Neural progenitor cell (in vitro differentiated cells): ENCODE results near the gene KRT80. TPM values are rescaled to one million over a fixed set of nuclear protein-coding genes. Genes with fewer than 3 reads are reported as not detected.
A peak's percentile ranks its signal among the peaks of the same experiment; 100 is the strongest.

Source experiments
- DNase-seq: peaks from one replicate; pipeline ENCODE4 v3.0.0-alpha.2; 2016; ENCODE audit warnings: low spot score
- H2AFZ ChIP-seq: fragments of 200-600 bp; sonication (generic); replicated peaks from 2 replicates; pipeline ENCODE4 v1.6.1; 2016; ENCODE audit warnings: antibody characterized with exemption
- H3F3A ChIP-seq: fragments of 200-600 bp; sonication (generic); 2 replicates; pipeline ENCODE4 v1.6.1; 2016; ENCODE audit warnings: antibody characterized with exemption, low read depth
- H3K27ac ChIP-seq: fragments of 200-600 bp; sonication (generic); 2 replicates; pipeline ENCODE4 v1.5.1; 2016; ENCODE audit warnings: mild to moderate bottlenecking
- H3K27me3 ChIP-seq: fragments of 200-600 bp; sonication (generic); 2 replicates; pipeline ENCODE4 v1.6.1; 2016; ENCODE audit warnings: mild to moderate bottlenecking, moderate library complexity
- H3K36me3 ChIP-seq: fragments of 200-600 bp; sonication (generic); 2 replicates; pipeline ENCODE4 v1.5.1; 2016
- H3K4me1 ChIP-seq: fragments of 200-600 bp; sonication (generic); 2 replicates; pipeline ENCODE4 v1.6.1; 2016; ENCODE audit warnings: mixed run types
- H3K4me2 ChIP-seq: fragments of 200-600 bp; sonication (generic); 2 replicates; pipeline ENCODE4 v1.6.1; 2016
- H3K4me3 ChIP-seq: fragments of 200-600 bp; sonication (generic); 2 replicates; pipeline ENCODE4 v1.5.1; 2016
- H3K79me2 ChIP-seq: fragments of 200-600 bp; sonication (generic); 2 replicates; pipeline ENCODE4 v1.6.1; 2016; ENCODE audit warnings: low read depth
- H3K9ac ChIP-seq: fragments of 200-600 bp; sonication (generic); 2 replicates; pipeline ENCODE4 v1.6.1; 2016
- H3K9me3 ChIP-seq: fragments of 200-600 bp; sonication (generic); 2 replicates; pipeline ENCODE4 v1.5.1; 2016; ENCODE audit warnings: low read depth
- H4K20me1 ChIP-seq: fragments of 200-600 bp; sonication (generic); 2 replicates; pipeline ENCODE4 v1.6.1; 2016; ENCODE audit warnings: low read depth
- H3K27ac Mint-ChIP-seq: 3 replicates; pipeline ENCODE4 v1.8.0; 2021; ENCODE audit warnings: mixed read lengths
- H3K27me3 Mint-ChIP-seq: 2 replicates; pipeline ENCODE4 v1.8.0; 2022; ENCODE audit warnings: low read depth, mild to moderate bottlenecking, inconsistent platforms, moderate library complexity, mixed read lengths; ENCODE audit not compliant: insufficient read depth
- H3K36me3 Mint-ChIP-seq: 3 replicates; pipeline ENCODE4 v1.8.0; 2021; ENCODE audit warnings: mixed read lengths
- H3K4me1 Mint-ChIP-seq: 3 replicates; pipeline ENCODE4 v1.8.0; 2021; ENCODE audit warnings: mixed read lengths
- H3K4me3 Mint-ChIP-seq: 3 replicates; pipeline ENCODE4 v1.8.0; 2021; ENCODE audit warnings: mild to moderate bottlenecking, moderate library complexity, mixed read lengths
- H3K9me3 Mint-ChIP-seq: 3 replicates; pipeline ENCODE4 v1.8.0; 2020; ENCODE audit warnings: mixed read lengths
- CTCF ChIP-seq: fragments of 200-600 bp; sonication (generic); IDR thresholded peaks from 2 replicates; pipeline ENCODE4 v1.5.1; 2017; ENCODE audit warnings: antibody characterized with exemption, mild to moderate bottlenecking
- EZH2 ChIP-seq: fragments of 200-600 bp; sonication (generic); IDR thresholded peaks from 2 replicates; pipeline ENCODE4 v1.6.1; 2017; ENCODE audit warnings: antibody characterized with exemption, mild to moderate bottlenecking, moderate library complexity
- EZH2phosphoT487 ChIP-seq: fragments of 200-600 bp; sonication (generic); IDR thresholded peaks from 2 replicates; pipeline ENCODE4 v1.6.1; 2017; ENCODE audit warnings: antibody characterized with exemption
- total RNA-seq: library from RNA; depleted of rRNA; stranded (reverse); fragments of >200 nt; gene quantifications from 2 replicates; pipeline ENCODE4 v1.2.3, GENCODE V29; 2015; ENCODE audit warnings: low replicate concordance

The KRT80 gene
- total RNA-seq, 1 donor from 2014 or later, result not detected

DNA sequence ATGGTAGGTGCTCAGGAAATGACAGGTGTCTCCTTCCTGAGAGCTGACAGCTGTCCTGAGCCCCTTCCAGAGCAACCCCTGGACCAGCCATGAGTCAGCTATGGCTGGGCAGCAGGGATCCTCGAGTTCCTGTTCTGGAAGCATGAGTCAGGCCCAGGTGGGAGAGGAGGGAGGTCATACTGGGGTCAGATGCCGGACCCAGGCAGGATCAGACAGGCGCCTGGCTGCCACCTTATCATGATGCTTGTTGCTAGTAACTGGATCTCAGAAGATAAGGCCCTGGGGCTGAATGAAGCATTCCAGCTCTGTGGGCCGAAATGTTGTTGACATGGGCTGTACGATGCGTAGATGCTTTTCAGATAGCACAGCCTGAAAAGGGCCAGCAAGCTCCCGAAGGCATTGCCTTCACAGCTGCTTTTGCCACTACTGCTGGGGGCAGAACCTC, 23.8 kb upstream of the KRT80 start:
- H3K4me1 ChIP-seq, result no peaks in the 10 kb centered on the region
- Mint-ChIP-seq H3K4me1 (peaks cover 15% of the 10 kb centered on the region), H3K4me3 (no peak overlapping the region), H3K36me3 (no peaks in the 10 kb centered on the region), H3K27me3 (peaks cover 9% of the 10 kb centered on the region), H3K27ac (peak overlapping the region; percentile 74), H3K9me3 (no peaks in the 10 kb centered on the region)
- no peak overlapping the region for H3K4me3 ChIP-seq
- H3K9me3 ChIP-seq, result no peaks in the 10 kb centered on the region
- peaks cover 4% of the 10 kb centered on the region for H3K27me3 ChIP-seq
- no peak overlapping the region for H2AFZ ChIP-seq
- no peak overlapping the region for H3K27ac ChIP-seq
- H3K36me3 ChIP-seq, result no peaks in the 10 kb centered on the region
- H3F3A ChIP-seq, result no peaks in the 10 kb centered on the region
- no peak for DNase-seq
- H3K4me2 ChIP-seq, result no peak overlapping the region
- no peaks in the 10 kb centered on the region for H3K79me2 ChIP-seq
- TF ChIP-seq EZH2phosphoT487 (no peak), EZH2 (no peak), CTCF (no peak)
- no peaks in the 10 kb centered on the region for H4K20me1 ChIP-seq
- H3K9ac ChIP-seq, result no peak overlapping the region

- no peaks in the 10 kb centered on the region for H3K79me2 ChIP-seq
- H3F3A ChIP-seq, result no peaks in the 10 kb centered on the region
- H3K27me3 ChIP-seq, result no peaks in the 10 kb centered on the region
- H3K36me3 Mint-ChIP-seq, result no peaks in the 10 kb centered on the region
- no peak overlapping the region for H3K4me3 ChIP-seq
- no peak overlapping the region for H3K27ac ChIP-seq
- no peak overlapping the region for H3K4me3 Mint-ChIP-seq
- H3K27me3 Mint-ChIP-seq, result peaks cover 7% of the 10 kb centered on the region
- H2AFZ ChIP-seq, result no peak overlapping the region
- H3K27ac Mint-ChIP-seq, result no peak overlapping the region
- peaks cover 15% of the 10 kb centered on the region for H3K4me1 Mint-ChIP-seq
- DNase-seq, result no peak
- H3K9ac ChIP-seq, result no peak overlapping the region
- H4K20me1 ChIP-seq, result no peaks in the 10 kb centered on the region
- TF ChIP-seq CTCF (peak; percentile 15), EZH2 (no peak), EZH2phosphoT487 (no peak)
- no peaks in the 10 kb centered on the region for H3K4me1 ChIP-seq
- H3K9me3 ChIP-seq, result no peaks in the 10 kb centered on the region
- H3K36me3 ChIP-seq, result no peaks in the 10 kb centered on the region
- no peak overlapping the region for H3K4me2 ChIP-seq
- no peaks in the 10 kb centered on the region for H3K9me3 Mint-ChIP-seq
Observed at GRCh38 chr12:52214421-52214802, 22.6 kb upstream of the KRT80 start.

DNA sequence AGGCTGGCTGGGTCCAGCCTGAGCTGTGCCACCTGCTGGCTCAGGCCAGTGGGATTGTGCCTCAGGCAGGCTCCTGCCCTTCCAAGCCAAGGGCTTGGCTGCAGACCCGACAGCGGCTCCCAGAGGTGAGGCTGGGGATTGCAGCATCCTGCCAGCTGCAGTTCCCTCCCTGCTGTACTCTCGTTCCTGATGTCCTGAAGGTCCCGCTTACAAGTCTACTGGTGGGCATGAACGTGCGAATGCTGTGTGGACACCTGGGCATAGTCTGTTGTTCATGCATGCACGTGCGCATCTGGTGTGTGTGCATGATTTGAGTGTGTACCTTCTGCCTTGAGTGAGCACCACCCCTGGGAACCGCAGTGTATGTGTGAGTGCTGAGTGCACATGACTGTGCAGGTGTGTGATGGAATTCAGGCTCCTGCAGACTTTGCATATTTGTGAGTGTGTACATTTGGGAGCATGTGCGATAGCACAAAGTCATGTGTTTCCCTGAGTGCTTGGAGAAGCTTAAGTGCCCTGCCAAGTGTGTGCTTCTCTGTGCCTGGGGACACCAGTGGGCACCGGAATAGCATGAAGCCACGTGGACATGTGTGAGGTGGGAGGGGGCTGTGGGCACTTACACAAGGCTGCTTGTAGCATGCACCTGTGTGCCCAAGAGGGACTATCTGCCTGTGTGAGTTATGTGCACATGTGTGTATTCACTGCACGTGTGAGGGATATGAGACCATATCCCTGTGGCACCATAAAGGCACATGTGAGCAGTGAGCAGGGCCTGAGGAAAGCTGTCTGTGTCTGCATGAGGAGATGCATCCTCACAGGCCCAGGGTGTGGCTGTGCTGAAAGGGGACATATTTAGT, 22.0 kb upstream of the KRT80 start:
- no peak overlapping the region for H2AFZ ChIP-seq

More for the DNA sequence above, 22.0 kb upstream of the KRT80 start:
- Histone ChIP-seq H3K27ac (no peak overlapping the region), H3K9ac (no peak overlapping the region), H3K36me3 (no peaks in the 10 kb centered on the region), H3K9me3 (no peaks in the 10 kb centered on the region), H3K4me3 (no peak overlapping the region), H3K79me2 (no peaks in the 10 kb centered on the region), H3K4me1 (no peaks in the 10 kb centered on the region), H3F3A (no peaks in the 10 kb centered on the region), H3K27me3 (no peaks in the 10 kb centered on the region), H4K20me1 (no peaks in the 10 kb centered on the region), H3K4me2 (no peak overlapping the region)
- peak overlapping the region; percentile 46 for H3K27ac Mint-ChIP-seq
- DNase-seq, result peak; percentile 90
- H3K4me1 Mint-ChIP-seq, result peaks cover 15% of the 10 kb centered on the region
- H3K9me3 Mint-ChIP-seq, result no peaks in the 10 kb centered on the region
- peaks cover 6% of the 10 kb centered on the region for H3K27me3 Mint-ChIP-seq
- H3K36me3 Mint-ChIP-seq, result no peaks in the 10 kb centered on the region
- H3K4me3 Mint-ChIP-seq, result no peak overlapping the region
- TF ChIP-seq CTCF (peak; percentile 95), EZH2 (no peak)
